NT2/D1 (cell line): Measurements from ENCODE around the gene NFIA.

Experiments
- DNase-seq: peaks from one replicate; pipeline ENCODE4 v3.0.0-alpha.2; 2011; ENCODE audit warnings: low read depth, low spot score
- H3K27me3 ChIP-seq: 2 replicates; pipeline ENCODE4 v1.6.0; 2011; ENCODE audit warnings: mild to moderate bottlenecking; ENCODE audit not compliant: insufficient read length, insufficient read depth
- H3K36me3 ChIP-seq: 2 replicates; pipeline ENCODE4 v1.6.1; 2011; ENCODE audit warnings: mild to moderate bottlenecking, low read length, mixed read lengths; ENCODE audit not compliant: insufficient read depth, insufficient read length
- H3K4me1 ChIP-seq: 2 replicates; pipeline ENCODE4 v1.5.1; 2011; ENCODE audit not compliant: insufficient read depth, insufficient read length
- H3K4me3 ChIP-seq: 2 replicates; pipeline ENCODE4 v1.5.1; 2011; ENCODE audit warnings: low read depth; ENCODE audit not compliant: insufficient read length
- H3K9ac ChIP-seq: 2 replicates; pipeline ENCODE4 v1.6.0; 2011; ENCODE audit warnings: low read depth; ENCODE audit not compliant: insufficient read length
- H3K9me3 ChIP-seq: 2 replicates; pipeline ENCODE4 v1.5.1; 2011; ENCODE audit warnings: mild to moderate bottlenecking, low read length; ENCODE audit not compliant: insufficient read depth
- SUZ12 ChIP-seq: IDR thresholded peaks from 2 replicates; pipeline ENCODE4 v1.6.1; 2011; ENCODE audit not compliant: insufficient read length, insufficient read depth; ENCODE audit errors: extremely low read depth
- YY1 ChIP-seq: IDR thresholded peaks from 2 replicates; pipeline ENCODE4 v1.6.1; 2011; ENCODE audit not compliant: insufficient read length, insufficient read depth
- ZNF274 ChIP-seq: IDR thresholded peaks from 2 replicates; pipeline ENCODE4 v1.6.1; 2011; ENCODE audit warnings: mild to moderate bottlenecking, low read depth, low read length

Gene NFIA

GRCh38 chr1:61372944-61373343 lies 290.6 kb downstream of the NFIA start:
- no peak for TF ChIP-seq ZNF274
- no peak for TF ChIP-seq SUZ12
- TF ChIP-seq YY1 = no peak
- H3K36me3 ChIP-seq = no peaks in the 10 kb centered on the region
- no peak for DNase-seq
- H3K9me3 ChIP-seq = no peaks in the 10 kb centered on the region
- no peaks in the 10 kb centered on the region for H3K27me3 ChIP-seq
- H3K4me1 ChIP-seq = no peaks in the 10 kb centered on the region
- H3K9ac ChIP-seq = no peak overlapping the region
- H3K4me3 ChIP-seq = no peak overlapping the region

- H3K9me3 ChIP-seq = no peaks in the 10 kb centered on the region
- no peaks in the 10 kb centered on the region for H3K36me3 ChIP-seq
- no peaks in the 10 kb centered on the region for H3K4me1 ChIP-seq
- no peak for TF ChIP-seq SUZ12
- TF ChIP-seq YY1 = no peak
- no peak for TF ChIP-seq ZNF274
- H3K27me3 ChIP-seq = no peaks in the 10 kb centered on the region
- H3K4me3 ChIP-seq = no peak overlapping the region
- DNase-seq = no peak
- no peak overlapping the region for H3K9ac ChIP-seq
Observed at GRCh38 chr1:61374156-61374555, 291.8 kb downstream of the NFIA start.

GRCh38 chr1:61375082-61375880 lies 292.9 kb downstream of the NFIA start:
- Histone ChIP-seq H3K4me1 (no peaks in the 10 kb centered on the region), H3K4me3 (no peak overlapping the region), H3K27me3 (no peaks in the 10 kb centered on the region), H3K9me3 (no peaks in the 10 kb centered on the region), H3K9ac (no peak overlapping the region), H3K36me3 (no peaks in the 10 kb centered on the region)
- DNase-seq = no peak
- TF ChIP-seq SUZ12 (no peak), ZNF274 (no peak), YY1 (no peak)

GRCh38 chr1:61376151-61376550 lies 293.8 kb downstream of the NFIA start:
- Histone ChIP-seq H3K27me3 (no peaks in the 10 kb centered on the region), H3K4me3 (no peak overlapping the region), H3K9me3 (no peaks in the 10 kb centered on the region), H3K4me1 (no peaks in the 10 kb centered on the region), H3K36me3 (no peaks in the 10 kb centered on the region), H3K9ac (no peak overlapping the region)
- TF ChIP-seq ZNF274 (no peak), SUZ12 (no peak), YY1 (no peak)
- no peak for DNase-seq

- no peak for DNase-seq
- Histone ChIP-seq H3K4me3 (no peak overlapping the region), H3K9me3 (no peaks in the 10 kb centered on the region), H3K27me3 (no peaks in the 10 kb centered on the region), H3K4me1 (no peaks in the 10 kb centered on the region), H3K36me3 (no peaks in the 10 kb centered on the region), H3K9ac (no peak overlapping the region)
- TF ChIP-seq YY1 = no peak
- no peak for TF ChIP-seq SUZ12
- no peak for TF ChIP-seq ZNF274
Observed at GRCh38 chr1:61377242-61377958, 295.0 kb downstream of the NFIA start.

- Histone ChIP-seq H3K36me3 (no peaks in the 10 kb centered on the region), H3K9me3 (no peaks in the 10 kb centered on the region), H3K27me3 (no peaks in the 10 kb centered on the region), H3K9ac (no peak overlapping the region), H3K4me3 (no peak overlapping the region), H3K4me1 (no peaks in the 10 kb centered on the region)
- no peak for DNase-seq
- no peak for TF ChIP-seq SUZ12
Observed at GRCh38 chr1:61378494-61379180, 296.3 kb downstream of the NFIA start.

GRCh38 chr1:61379693-61380092 lies 297.3 kb downstream of the NFIA start:
- no peaks in the 10 kb centered on the region for H3K27me3 ChIP-seq
- no peak overlapping the region for H3K9ac ChIP-seq
- no peak for DNase-seq
- TF ChIP-seq SUZ12 = no peak
- no peak for TF ChIP-seq ZNF274
- no peak for TF ChIP-seq YY1
- no peaks in the 10 kb centered on the region for H3K36me3 ChIP-seq
- H3K4me1 ChIP-seq = no peaks in the 10 kb centered on the region
- H3K4me3 ChIP-seq = no peak overlapping the region
- no peaks in the 10 kb centered on the region for H3K9me3 ChIP-seq
